ENCODE measurements around the gene WDFY4.

- TF ChIP-seq CTCF (conservative IDR thresholded peaks at IDR 0.05): no peak
- TF ChIP-seq ZFX (IDR thresholded peaks at IDR 0.05): no peak
Measured at GRCh38 chr10:48897441-48897790, 212.7 kb downstream of the WDFY4 start.

Measured in C4-2B (cell line).